Measurements from ENCODE around the gene TMEM125.

TMEM125 gene

GRCh38 chr1:43256675-43257570 lies 12.9 kb upstream of the TMEM125 start:
- no peak for TF ChIP-seq ZFX (IDR thresholded peaks at IDR 0.05; ENCODE audit: borderline replicate concordance)
- TF ChIP-seq, protein P1, sequence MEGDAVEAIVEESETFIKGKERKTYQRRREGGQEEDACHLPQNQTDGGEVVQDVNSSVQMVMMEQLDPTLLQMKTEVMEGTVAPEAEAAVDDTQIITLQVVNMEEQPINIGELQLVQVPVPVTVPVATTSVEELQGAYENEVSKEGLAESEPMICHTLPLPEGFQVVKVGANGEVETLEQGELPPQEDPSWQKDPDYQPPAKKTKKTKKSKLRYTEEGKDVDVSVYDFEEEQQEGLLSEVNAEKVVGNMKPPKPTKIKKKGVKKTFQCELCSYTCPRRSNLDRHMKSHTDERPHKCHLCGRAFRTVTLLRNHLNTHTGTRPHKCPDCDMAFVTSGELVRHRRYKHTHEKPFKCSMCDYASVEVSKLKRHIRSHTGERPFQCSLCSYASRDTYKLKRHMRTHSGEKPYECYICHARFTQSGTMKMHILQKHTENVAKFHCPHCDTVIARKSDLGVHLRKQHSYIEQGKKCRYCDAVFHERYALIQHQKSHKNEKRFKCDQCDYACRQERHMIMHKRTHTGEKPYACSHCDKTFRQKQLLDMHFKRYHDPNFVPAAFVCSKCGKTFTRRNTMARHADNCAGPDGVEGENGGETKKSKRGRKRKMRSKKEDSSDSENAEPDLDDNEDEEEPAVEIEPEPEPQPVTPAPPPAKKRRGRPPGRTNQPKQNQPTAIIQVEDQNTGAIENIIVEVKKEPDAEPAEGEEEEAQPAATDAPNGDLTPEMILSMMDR (IDR thresholded peaks at IDR 0.05): no peak
- H3K27ac ChIP-seq: no peak overlapping the region

DNA sequence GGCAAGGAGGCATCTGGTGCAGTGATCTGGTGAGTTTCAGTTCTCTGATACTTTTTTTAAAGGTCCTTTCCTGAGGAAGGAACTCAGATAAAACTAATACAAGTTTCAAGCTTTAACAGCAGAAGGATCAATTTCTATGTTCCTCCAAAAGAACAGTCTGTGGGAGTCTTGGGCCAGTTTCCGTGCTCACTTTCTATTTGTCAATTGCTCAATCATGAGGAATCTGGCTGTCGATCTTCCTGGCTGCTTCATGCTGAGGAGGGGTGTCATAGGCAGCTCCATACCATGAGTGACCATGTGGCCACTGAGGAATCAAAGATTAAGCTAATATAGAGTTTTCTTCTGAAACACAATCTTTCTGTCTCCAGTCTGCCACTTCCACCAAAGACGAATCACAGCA lies 11.4 kb upstream of the TMEM125 start:
- TF ChIP-seq, protein P1 (IDR thresholded peaks at IDR 0.05): no peak
- H3K27ac ChIP-seq: no peak overlapping the region

DNA sequence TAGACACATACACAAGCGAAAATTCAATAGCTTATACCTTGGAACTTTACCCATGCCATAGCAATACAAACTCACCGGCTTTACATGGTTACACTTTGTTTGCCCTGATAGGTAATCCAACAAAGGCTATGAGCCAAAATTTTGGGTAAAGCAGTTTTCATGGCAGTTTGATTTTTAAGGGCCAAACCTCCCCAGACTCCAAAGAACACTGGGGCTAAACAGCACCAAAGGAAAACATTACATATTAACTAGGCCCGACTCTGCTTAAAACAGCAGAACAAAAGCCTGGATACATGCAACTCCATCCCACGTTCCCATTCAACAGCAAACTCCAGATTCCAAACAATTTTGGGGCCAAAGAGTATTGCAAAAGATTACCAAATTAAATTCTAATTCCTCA lies 4.4 kb upstream of the TMEM125 start:
- no peak for TF ChIP-seq ZFX (IDR thresholded peaks at IDR 0.05; ENCODE audit: borderline replicate concordance)
- TF ChIP-seq, protein P1 (IDR thresholded peaks at IDR 0.05): no peak
- no peak overlapping the region for H3K27ac ChIP-seq

DNA sequence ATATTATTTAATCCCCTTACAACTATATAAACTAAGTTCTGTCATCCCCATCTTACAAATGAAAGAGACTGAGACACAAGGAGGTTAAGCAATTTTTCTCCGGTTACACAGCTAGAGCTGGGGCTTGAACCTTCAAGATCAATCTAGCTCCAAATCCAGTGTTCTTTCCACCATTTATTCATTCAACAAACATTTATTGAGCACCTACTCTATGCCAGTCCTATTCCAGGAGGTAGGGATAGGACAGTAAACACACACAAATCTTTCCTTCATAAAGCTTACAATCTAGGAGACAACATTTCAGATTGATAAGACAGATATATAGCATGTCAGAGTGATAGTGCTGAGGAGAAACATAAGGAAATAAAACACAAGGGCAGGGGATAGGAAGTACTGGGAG lies 2.9 kb upstream of the TMEM125 start:
- H3K27ac ChIP-seq: no peak overlapping the region
- TF ChIP-seq, protein P1 (IDR thresholded peaks at IDR 0.05): no peak
- TF ChIP-seq ZFX (IDR thresholded peaks at IDR 0.05; ENCODE audit: borderline replicate concordance): no peak

GRCh38 chr1:43267291-43267805 lies 2.4 kb upstream of the TMEM125 start:
- H3K27ac ChIP-seq: no peak overlapping the region
- TF ChIP-seq, protein P1 (IDR thresholded peaks at IDR 0.05): no peak
- no peak for TF ChIP-seq ZFX (IDR thresholded peaks at IDR 0.05; ENCODE audit: borderline replicate concordance)

- no peak overlapping the region for H3K27ac ChIP-seq
- TF ChIP-seq, protein P1 (IDR thresholded peaks at IDR 0.05): no peak
- no peak for TF ChIP-seq ZFX (IDR thresholded peaks at IDR 0.05; ENCODE audit: borderline replicate concordance)
Measured at GRCh38 chr1:43267818-43268425, 1.9 kb upstream of the TMEM125 start.
